ENCODE data around the gene RNPEP. TPM values are rescaled to one million over a fixed set of nuclear protein-coding genes. Genes with fewer than 3 reads are reported as not detected.

Gene RNPEP
- total and polyA plus RNA-seq, 2 of the 13 experiments (the other 11 are each of a cell fraction or from before 2014, with no cell fraction given): 20.6 to 38.4 TPM

GRCh38 chr1:202010180-202011015 lies 27.9 kb downstream of the RNPEP start, which contains the start of gene ELF3 (continued):
- no peak for TF ChIP-seq PHF20 (CRISPR knock-in tag; IDR thresholded peaks at IDR 0.05)
- no peak; the same call in 1 of the 2 replicates for TF ChIP-seq ZNF44 (CRISPR knock-in tag; IDR thresholded peaks at IDR 0.05)
- no peak for TF ChIP-seq ZNF660 (CRISPR knock-in tag; IDR thresholded peaks at IDR 0.05; ENCODE audit: borderline replicate concordance, low read depth)
- TF ChIP-seq ZNF574 (CRISPR knock-in tag; IDR thresholded peaks at IDR 0.05): peak; percentile 79
- TF ChIP-seq MED1 (CRISPR knock-in tag; IDR thresholded peaks at IDR 0.05): peak; percentile 83
- TF ChIP-seq JUND (CRISPR knock-in tag; IDR thresholded peaks at IDR 0.05): no peak
- peak; percentile 22; the same call in 1 of the 2 replicates for TF ChIP-seq ZNF317 (CRISPR knock-in tag; IDR thresholded peaks at IDR 0.05)
- no peak; the same call in 1 of the 2 replicates for TF ChIP-seq ZBTB44 (CRISPR knock-in tag; IDR thresholded peaks at IDR 0.05)
- TF ChIP-seq ARID3A (IDR thresholded peaks at IDR 0.05; ENCODE audit: low read depth, low read length): peak; percentile 52
- no peak for TF ChIP-seq NFIC (IDR thresholded peaks at IDR 0.05; ENCODE audit: low read length)
- no peak for TF ChIP-seq MLXIP (CRISPR knock-in tag; IDR thresholded peaks at IDR 0.05; ENCODE audit: borderline replicate concordance)
- no peak; the same call in 1 of the 2 replicates for TF ChIP-seq SP5 (CRISPR knock-in tag; IDR thresholded peaks at IDR 0.05; ENCODE audit: borderline replicate concordance, low read depth)
- TF ChIP-seq PAWR (CRISPR knock-in tag; IDR thresholded peaks at IDR 0.05; ENCODE audit: borderline replicate concordance): no peak
- TF ChIP-seq FOXP1 (IDR thresholded peaks at IDR 0.05): no peak
- TF ChIP-seq FOXP1 (CRISPR knock-in tag; IDR thresholded peaks at IDR 0.05): no peak
- no peak for TF ChIP-seq ARID2 (CRISPR knock-in tag; IDR thresholded peaks at IDR 0.05; ENCODE audit: borderline replicate concordance)
- TF ChIP-seq TFDP1 (CRISPR knock-in tag; IDR thresholded peaks at IDR 0.05; ENCODE audit: borderline replicate concordance): no peak
- no peak for TF ChIP-seq MLLT10 (CRISPR knock-in tag; IDR thresholded peaks at IDR 0.05)

Measured in HepG2 (cell line).